ENCODE measurements around the gene DVL3.
"Not testable (repeated sequence)": the region's sequence is repeated elsewhere in the genome, so short reads cannot be mapped to it uniquely, and the experiment has no call there.

Gene DVL3

DNA sequence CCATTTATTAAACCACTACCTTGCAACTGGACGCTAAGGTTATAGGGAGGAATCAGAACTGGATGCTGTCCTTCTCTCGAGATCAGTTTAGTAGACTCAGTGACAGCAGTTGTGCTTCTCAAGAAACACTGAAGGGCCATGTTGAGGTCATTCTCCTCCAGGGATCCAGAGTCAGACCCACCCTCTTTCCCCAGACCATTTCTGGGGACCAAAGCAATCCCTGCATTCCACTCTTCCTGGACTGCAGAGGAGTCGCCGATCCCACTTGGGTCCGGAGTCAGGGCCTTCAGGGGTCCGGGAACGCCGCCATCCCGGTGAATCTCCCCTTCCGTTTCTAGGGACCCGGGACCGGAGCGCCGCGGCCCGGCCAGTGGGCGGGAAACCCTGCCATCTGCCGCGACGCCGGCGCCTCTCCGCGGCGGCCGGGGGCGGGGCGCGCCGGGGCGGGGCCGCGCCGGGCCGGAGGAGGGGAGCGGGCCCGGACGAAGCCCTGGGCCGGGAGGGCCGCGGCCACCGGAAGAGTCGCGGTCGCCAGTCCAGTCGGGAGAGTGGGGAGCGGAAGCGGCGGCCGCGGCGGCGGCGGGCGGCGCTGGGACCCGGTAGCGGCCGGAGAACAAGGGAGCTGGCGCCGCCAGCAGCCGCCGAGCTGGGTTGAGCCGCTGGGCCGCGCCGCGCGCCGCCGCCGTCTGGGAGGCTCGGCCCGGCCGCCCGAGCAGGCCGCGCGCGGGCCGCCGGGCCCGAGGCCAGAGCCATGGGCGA is at the start of gene DVL3:
DVL3 (plus strand) TSS at position 493 of the 759 bp plus-strand sequence; CDS start at position 752, 259 bp downstream.
- no peaks in the 10 kb centered on the region for H3K9me3 ChIP-seq (ENCODE audit: control insufficient read depth in 1 of 2, low read length in 2 of 2)
- no peaks in the 10 kb centered on the region for H3K27me3 ChIP-seq (ENCODE audit: low read depth, low read length)
- H3K4me3 ChIP-seq (ENCODE audit: low read depth in 1 of 2, low read length in 2 of 2) = peak within 1 kb of the TSS; percentile 88 to 93
- H3K4me1 ChIP-seq (ENCODE audit: control insufficient read depth in 1 of 2, insufficient read depth in 2 of 2, low read length in 2 of 2) = peaks cover 9 to 37% of the 10 kb centered on the region in 2 donors
- peak within 1 kb of the TSS; percentile 91 for H3K27ac ChIP-seq (ENCODE audit: low read length)
- H3K36me3 ChIP-seq (ENCODE audit: control insufficient read depth in 1 of 2, insufficient read depth in 2 of 2, low read length in 2 of 2) = no peaks in the 10 kb centered on the region

DNA sequence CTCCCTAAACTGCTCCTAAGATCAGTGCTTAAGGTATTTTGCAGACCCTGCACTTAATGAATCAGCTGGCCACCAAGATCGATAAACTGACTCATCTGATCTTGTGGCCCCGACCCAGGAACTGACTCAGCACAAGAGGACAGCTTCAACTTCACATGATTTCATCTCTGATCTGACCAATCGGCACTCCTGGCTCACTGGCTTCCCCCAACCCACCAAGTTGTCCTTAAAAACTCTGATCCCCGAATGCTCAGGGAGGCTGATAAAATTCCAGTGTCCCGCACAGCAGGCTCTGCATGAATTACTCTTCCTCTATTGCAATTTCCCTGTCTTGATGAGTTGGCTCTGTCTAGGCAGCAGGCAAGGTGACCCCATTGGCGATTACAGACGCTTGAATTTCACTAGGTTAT is 44.9 kb upstream of the DVL3 start:
- Histone ChIP-seq H3K27ac (ENCODE audit: low read length) (no peak overlapping the region), H3K4me1 (ENCODE audit: control insufficient read depth in 1 of 2, insufficient read depth in 2 of 2, low read length in 2 of 2) (no peaks in the 10 kb centered on the region), H3K27me3 (ENCODE audit: low read depth, low read length) (no peaks in the 10 kb centered on the region), H3K36me3 (ENCODE audit: control insufficient read depth in 1 of 2, insufficient read depth in 2 of 2, low read length in 2 of 2) (no peaks in the 10 kb centered on the region), H3K4me3 (ENCODE audit: low read depth in 1 of 2, low read length in 2 of 2) (no peak overlapping the region), H3K9me3 (ENCODE audit: control insufficient read depth in 1 of 2, low read length in 2 of 2) (no peaks in the 10 kb centered on the region)

DNA sequence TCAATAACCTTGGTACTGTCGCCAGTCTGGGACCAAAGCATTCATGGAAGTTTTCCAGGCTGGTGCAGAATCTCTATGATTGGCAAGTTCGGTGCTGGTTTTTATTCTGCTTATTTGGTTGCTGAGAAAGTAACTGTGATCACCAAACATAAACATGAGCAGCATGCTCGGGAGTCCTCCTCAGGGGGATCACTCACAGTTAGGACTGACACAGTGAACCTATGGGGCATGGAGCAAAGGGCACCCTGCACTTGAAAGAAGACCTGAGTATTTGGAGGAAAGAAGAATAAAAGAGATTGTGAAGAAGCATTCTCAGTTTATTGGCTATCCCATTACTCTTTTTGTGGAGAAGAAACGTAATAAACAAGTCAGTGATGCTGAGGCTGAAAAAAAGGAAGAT is 39.2 kb upstream of the DVL3 start:
- H3K4me3 ChIP-seq (ENCODE audit: low read depth in 1 of 2, low read length in 2 of 2) = no peak overlapping the region
- H3K36me3 ChIP-seq (ENCODE audit: control insufficient read depth in 1 of 2, insufficient read depth in 2 of 2, low read length in 2 of 2) = no peaks in the 10 kb centered on the region
- no peaks in the 10 kb centered on the region for H3K9me3 ChIP-seq (ENCODE audit: control insufficient read depth in 1 of 2, low read length in 2 of 2)
- no peaks in the 10 kb centered on the region for H3K27me3 ChIP-seq (ENCODE audit: low read depth, low read length)
- no peaks in the 10 kb centered on the region for H3K4me1 ChIP-seq (ENCODE audit: control insufficient read depth in 1 of 2, insufficient read depth in 2 of 2, low read length in 2 of 2)
- H3K27ac ChIP-seq (ENCODE audit: low read length) = no peak overlapping the region

DNA sequence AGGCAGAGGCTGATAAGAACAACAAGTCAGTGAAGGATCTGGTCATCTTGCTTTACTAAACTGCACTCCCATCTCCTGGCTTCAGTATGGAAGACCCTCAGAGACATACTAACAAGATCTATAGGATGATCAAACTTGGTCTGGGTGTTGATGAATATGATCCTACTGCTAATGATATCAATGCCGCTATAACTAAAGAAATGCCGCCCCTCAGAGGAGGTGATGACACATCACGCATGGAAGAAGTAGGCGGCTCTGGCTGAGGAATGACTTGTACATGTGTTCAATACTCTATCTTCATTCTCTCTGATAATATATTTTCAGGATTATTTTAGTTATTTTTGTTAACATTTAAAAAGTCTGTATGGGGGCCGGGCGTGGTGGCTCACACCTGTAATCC is 37.5 kb upstream of the DVL3 start:
- no peaks in the 10 kb centered on the region for H3K36me3 ChIP-seq (ENCODE audit: control insufficient read depth in 1 of 2, insufficient read depth in 2 of 2, low read length in 2 of 2)
- no peaks in the 10 kb centered on the region for H3K4me1 ChIP-seq (ENCODE audit: control insufficient read depth in 1 of 2, insufficient read depth in 2 of 2, low read length in 2 of 2)
- H3K9me3 ChIP-seq (ENCODE audit: control insufficient read depth in 1 of 2, low read length in 2 of 2) = no peaks in the 10 kb centered on the region
- H3K27ac ChIP-seq (ENCODE audit: low read length) = no peak overlapping the region
- H3K4me3 ChIP-seq (ENCODE audit: low read depth in 1 of 2, low read length in 2 of 2) = no peak overlapping the region
- no peaks in the 10 kb centered on the region for H3K27me3 ChIP-seq (ENCODE audit: low read depth, low read length)

DNA sequence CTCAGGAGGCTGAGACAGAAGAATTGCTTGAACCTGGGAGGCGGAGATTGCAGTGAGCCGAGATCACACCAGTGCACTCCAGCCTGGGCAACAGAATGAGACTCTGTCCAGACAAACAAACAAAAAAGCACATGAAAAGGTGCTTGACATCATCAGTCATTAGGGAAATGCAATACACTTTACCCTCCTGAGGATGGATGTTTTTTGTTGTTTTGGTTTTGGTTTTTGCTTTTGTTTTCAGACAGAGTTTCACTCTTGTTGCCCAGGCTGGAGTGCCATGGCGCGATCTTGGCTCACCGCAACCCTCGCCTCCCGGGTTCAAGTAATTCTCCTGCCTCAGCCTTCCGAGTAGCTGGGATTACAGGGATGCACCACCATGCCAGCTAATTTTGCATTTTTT is 34.1 kb upstream of the DVL3 start:
- not testable (repeated sequence) for H3K4me3 ChIP-seq (ENCODE audit: low read depth in 1 of 2, low read length in 2 of 2); H3K27ac ChIP-seq (ENCODE audit: low read length); H3K4me1 ChIP-seq (ENCODE audit: control insufficient read depth in 1 of 2, insufficient read depth in 2 of 2, low read length in 2 of 2); H3K9me3 ChIP-seq (ENCODE audit: control insufficient read depth in 1 of 2, low read length in 2 of 2); H3K36me3 ChIP-seq (ENCODE audit: control insufficient read depth in 1 of 2, insufficient read depth in 2 of 2, low read length in 2 of 2); H3K27me3 ChIP-seq (ENCODE audit: low read depth, low read length)

DNA sequence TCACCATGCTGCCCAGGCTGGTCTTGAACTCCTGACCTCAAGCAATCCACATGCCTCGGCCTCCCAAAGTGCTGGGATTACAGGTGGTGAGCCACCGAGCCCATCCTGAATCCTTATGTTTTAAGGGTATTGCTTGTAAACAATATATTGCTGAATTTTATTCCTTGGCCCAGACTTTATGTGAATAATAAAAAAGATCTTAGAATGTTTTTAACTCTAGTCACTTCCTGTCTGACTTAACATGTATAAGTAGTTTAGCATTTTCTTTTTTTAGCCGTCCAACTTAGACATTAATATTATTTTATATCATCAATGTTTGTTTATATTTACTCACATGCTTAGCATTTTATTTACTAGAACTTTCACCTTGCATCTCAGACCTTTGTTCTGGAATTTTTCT is 29.2 kb upstream of the DVL3 start:
- H3K9me3 ChIP-seq (ENCODE audit: control insufficient read depth in 1 of 2, low read length in 2 of 2) = no peaks in the 10 kb centered on the region
- H3K4me3 ChIP-seq (ENCODE audit: low read depth in 1 of 2, low read length in 2 of 2) = no peak overlapping the region
- no peaks in the 10 kb centered on the region for H3K27me3 ChIP-seq (ENCODE audit: low read depth, low read length)
- no peak overlapping the region for H3K27ac ChIP-seq (ENCODE audit: low read length)
- no peaks in the 10 kb centered on the region for H3K4me1 ChIP-seq (ENCODE audit: control insufficient read depth in 1 of 2, insufficient read depth in 2 of 2, low read length in 2 of 2)
- no peaks in the 10 kb centered on the region for H3K36me3 ChIP-seq (ENCODE audit: control insufficient read depth in 1 of 2, insufficient read depth in 2 of 2, low read length in 2 of 2)

DNA sequence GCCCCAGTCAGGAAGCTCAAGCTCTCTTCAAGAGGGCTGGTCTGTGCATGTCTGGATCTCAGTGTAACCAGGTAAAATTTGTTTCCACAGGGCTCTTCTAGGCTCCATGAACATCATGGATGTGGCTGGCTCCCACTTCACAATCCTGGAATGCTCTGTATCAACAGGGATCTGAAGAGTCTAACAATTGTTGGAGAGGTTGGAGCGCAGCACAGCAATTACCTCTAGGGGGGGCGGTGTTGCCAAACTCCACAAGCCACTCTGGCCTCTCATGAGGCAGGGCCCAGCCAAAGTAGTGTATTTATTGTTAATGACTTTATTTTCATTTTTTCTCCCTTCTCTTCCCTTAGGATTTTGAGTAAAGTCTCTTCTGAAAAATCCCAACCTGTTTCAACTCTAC is 26.2 kb upstream of the DVL3 start:
- Histone ChIP-seq H3K4me3 (ENCODE audit: low read depth in 1 of 2, low read length in 2 of 2) (no peak overlapping the region), H3K9me3 (ENCODE audit: control insufficient read depth in 1 of 2, low read length in 2 of 2) (no peaks in the 10 kb centered on the region), H3K4me1 (ENCODE audit: control insufficient read depth in 1 of 2, insufficient read depth in 2 of 2, low read length in 2 of 2) (no peaks in the 10 kb centered on the region), H3K27ac (ENCODE audit: low read length) (no peak overlapping the region), H3K27me3 (ENCODE audit: low read depth, low read length) (no peaks in the 10 kb centered on the region), H3K36me3 (ENCODE audit: control insufficient read depth in 1 of 2, insufficient read depth in 2 of 2, low read length in 2 of 2) (no peaks in the 10 kb centered on the region)

DNA sequence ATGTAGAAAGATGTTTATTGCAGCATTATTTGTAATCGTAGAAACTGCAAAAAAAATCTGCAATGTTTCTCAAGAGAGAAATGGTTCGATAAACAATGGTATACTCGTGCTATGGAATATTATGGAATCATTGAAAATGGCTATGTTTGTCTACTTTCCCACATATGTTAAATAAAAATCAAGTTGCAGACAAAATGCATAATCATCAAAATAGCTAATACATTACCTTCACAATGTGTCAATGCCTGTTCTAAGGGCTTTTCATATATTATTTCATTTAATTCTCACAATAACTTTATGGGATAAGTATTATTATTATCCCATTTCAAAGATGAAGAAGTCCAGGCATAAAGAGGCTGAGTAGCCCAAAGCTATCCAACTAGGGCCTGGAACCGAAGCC is 22.2 kb upstream of the DVL3 start:
- Histone ChIP-seq H3K4me3 (ENCODE audit: low read depth in 1 of 2, low read length in 2 of 2) (no peak overlapping the region), H3K4me1 (ENCODE audit: control insufficient read depth in 1 of 2, insufficient read depth in 2 of 2, low read length in 2 of 2) (peaks cover 13 to 20% of the 10 kb centered on the region in 2 donors), H3K27me3 (ENCODE audit: low read depth, low read length) (no peaks in the 10 kb centered on the region), H3K9me3 (ENCODE audit: control insufficient read depth in 1 of 2, low read length in 2 of 2) (no peaks in the 10 kb centered on the region), H3K27ac (ENCODE audit: low read length) (no peak overlapping the region), H3K36me3 (ENCODE audit: control insufficient read depth in 1 of 2, insufficient read depth in 2 of 2, low read length in 2 of 2) (peaks cover 5 to 7% of the 10 kb centered on the region in 2 donors)

DNA sequence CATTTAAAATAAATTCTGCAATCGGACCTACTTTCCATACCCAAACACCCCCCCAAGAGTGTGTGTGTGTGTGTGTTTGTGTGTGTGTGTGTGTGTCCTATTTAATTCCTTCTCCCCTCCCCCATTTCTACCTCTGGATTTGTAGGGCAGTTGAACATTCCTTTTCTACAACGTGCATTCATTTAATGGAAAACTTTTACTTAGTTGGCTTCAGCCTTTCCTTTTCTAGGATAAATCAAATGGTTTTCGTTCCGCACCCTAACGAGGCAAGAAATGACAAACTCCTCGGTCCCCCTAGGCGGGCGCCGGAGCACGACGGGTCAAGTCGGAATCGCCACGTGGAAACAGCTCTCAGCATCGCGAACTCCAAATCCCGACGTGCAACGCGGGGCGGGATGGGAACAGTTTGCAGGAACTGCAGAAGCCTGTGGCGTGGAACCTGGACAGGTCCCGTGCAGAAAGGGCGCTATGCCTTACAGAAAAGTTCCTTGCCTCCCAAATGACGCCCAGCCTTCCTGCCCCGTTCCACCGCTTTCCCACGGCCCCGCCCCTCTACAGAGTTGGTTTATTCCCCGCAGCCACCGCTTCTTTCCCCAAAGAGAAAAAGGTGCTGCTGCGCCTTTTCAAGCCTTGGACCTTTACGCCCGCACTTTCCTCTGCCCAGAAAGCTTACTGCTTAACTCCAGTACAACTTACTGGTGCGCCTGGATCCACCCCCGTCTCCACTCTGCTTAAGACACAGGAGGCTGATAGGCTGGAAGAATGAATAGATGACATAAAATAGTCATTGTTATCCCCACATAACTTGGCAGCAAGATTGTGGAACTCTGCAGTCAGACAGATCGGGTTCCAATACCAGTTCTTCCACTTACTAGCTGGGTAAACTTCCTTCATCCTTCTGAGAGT is 21.1 kb upstream of the DVL3 start:
- Histone ChIP-seq H3K4me1 (ENCODE audit: control insufficient read depth in 1 of 2, insufficient read depth in 2 of 2, low read length in 2 of 2) (peaks cover 13 to 20% of the 10 kb centered on the region in 2 donors), H3K27ac (ENCODE audit: low read length) (peak overlapping the region; percentile 90), H3K36me3 (ENCODE audit: control insufficient read depth in 1 of 2, insufficient read depth in 2 of 2, low read length in 2 of 2) (peaks cover 5 to 8% of the 10 kb centered on the region in 2 donors), H3K4me3 (ENCODE audit: low read depth in 1 of 2, low read length in 2 of 2) (peak overlapping the region; percentile 95 to 99), H3K9me3 (ENCODE audit: control insufficient read depth in 1 of 2, low read length in 2 of 2) (no peaks in the 10 kb centered on the region), H3K27me3 (ENCODE audit: low read depth, low read length) (no peaks in the 10 kb centered on the region)

DNA sequence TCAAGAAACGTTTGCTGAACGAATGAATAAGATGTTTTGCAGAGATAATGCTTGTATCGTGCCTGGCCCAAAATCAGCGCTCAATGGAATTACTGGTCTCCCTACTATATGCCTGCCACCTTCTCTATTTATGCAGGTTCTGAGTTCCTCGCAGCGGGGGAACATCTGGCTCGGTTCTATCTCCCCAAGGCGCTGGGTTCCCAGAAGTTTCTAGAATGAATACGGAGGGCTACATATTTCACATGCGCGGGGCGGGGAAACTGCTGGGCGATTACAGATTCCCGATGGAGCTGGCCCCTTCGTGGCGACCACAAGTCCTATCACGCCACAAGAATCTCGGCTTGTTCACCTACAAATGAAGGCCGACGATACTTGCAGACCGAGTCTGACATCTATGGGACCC is 20.4 kb upstream of the DVL3 start:
- H3K27me3 ChIP-seq (ENCODE audit: low read depth, low read length) = no peaks in the 10 kb centered on the region
- H3K9me3 ChIP-seq (ENCODE audit: control insufficient read depth in 1 of 2, low read length in 2 of 2) = no peaks in the 10 kb centered on the region
- peak overlapping the region; percentile 90 for H3K27ac ChIP-seq (ENCODE audit: low read length)
- H3K36me3 ChIP-seq (ENCODE audit: control insufficient read depth in 1 of 2, insufficient read depth in 2 of 2, low read length in 2 of 2) = peaks cover 5 to 8% of the 10 kb centered on the region in 2 donors
- peaks cover 13 to 20% of the 10 kb centered on the region in 2 donors for H3K4me1 ChIP-seq (ENCODE audit: control insufficient read depth in 1 of 2, insufficient read depth in 2 of 2, low read length in 2 of 2)
- H3K4me3 ChIP-seq (ENCODE audit: low read depth in 1 of 2, low read length in 2 of 2) = peak overlapping the region; percentile 95 to 99

DNA sequence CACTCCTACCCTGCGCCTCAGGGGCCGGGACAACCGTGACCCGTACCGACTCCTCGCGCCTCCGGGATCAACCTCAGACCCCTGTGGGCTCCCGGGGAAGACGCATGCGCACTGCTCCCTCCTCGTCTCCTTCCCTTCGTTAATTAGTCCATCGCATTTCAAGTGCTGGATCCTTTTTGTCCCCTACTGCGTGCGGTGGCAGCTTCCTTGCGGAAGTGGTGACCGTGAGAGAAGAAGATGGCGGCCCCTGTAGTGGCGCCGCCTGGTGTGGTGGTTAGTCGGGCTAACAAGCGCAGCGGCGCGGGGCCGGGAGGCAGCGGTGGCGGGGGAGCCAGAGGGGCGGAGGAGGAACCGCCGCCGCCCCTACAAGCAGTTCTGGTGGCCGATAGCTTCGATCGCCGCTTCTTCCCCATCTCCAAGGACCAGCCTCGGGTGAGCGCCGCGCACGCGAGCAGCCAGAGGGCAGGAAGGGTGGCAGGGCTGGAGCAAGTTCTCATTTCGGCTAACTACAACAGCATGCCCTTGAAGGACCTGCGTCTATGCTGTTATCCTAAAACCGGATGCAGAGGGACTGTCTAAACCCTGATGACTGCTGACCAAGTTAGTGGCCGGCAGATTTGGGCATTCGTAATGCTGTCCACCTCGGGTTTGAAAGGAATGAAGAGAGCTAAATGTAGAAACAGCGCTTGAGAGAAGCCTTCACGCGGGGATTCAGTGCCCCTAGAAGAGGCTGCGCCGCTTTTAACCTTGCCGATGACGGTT is 19.8 kb upstream of the DVL3 start, which contains the start of gene EIF2B5:
EIF2B5 (plus strand) TSS at position 210 of the 762 bp plus-strand sequence; CDS start at position 238, 28 bp downstream.
- peaks cover 13 to 20% of the 10 kb centered on the region in 2 donors for H3K4me1 ChIP-seq (ENCODE audit: control insufficient read depth in 1 of 2, insufficient read depth in 2 of 2, low read length in 2 of 2)
- H3K9me3 ChIP-seq (ENCODE audit: control insufficient read depth in 1 of 2, low read length in 2 of 2) = no peaks in the 10 kb centered on the region
- H3K36me3 ChIP-seq (ENCODE audit: control insufficient read depth in 1 of 2, insufficient read depth in 2 of 2, low read length in 2 of 2) = peaks cover 10 to 12% of the 10 kb centered on the region in 2 donors
- no peaks in the 10 kb centered on the region for H3K27me3 ChIP-seq (ENCODE audit: low read depth, low read length)
- H3K4me3 ChIP-seq (ENCODE audit: low read depth in 1 of 2, low read length in 2 of 2) = peak within 1 kb of the TSS; percentile 95 to 99
- peak within 1 kb of the TSS; percentile 90 for H3K27ac ChIP-seq (ENCODE audit: low read length)

Data from muscle layer of duodenum (tissue), 2 donors.